A673 (cell line): ENCODE results near the gene TRNP1.

Experiments used
- CTCF ChIP-seq: fragments of 300-800, 200-600 bp; sonication (generic); conservative IDR thresholded peaks from 2 replicates; pipeline ENCODE4 v1.5.1; 2017; ENCODE audit warnings: low read depth, mild to moderate bottlenecking, antibody characterized with exemption, low read length, moderate library complexity, mixed read lengths
- EZH2 ChIP-seq: fragments of 200-600 bp; sonication (generic); IDR thresholded peaks from 2 replicates; pipeline ENCODE4 v1.6.1; 2017; ENCODE audit warnings: borderline replicate concordance, low read depth, mild to moderate bottlenecking, mixed read lengths, antibody characterized with exemption, low read length; ENCODE audit not compliant: poor library complexity, severe bottlenecking

- TF ChIP-seq CTCF (no peak), EZH2 (no peak)
Observed at GRCh38 chr1:27021354-27022031, 28.0 kb downstream of the TRNP1 start.
